Ascending aorta (tissue), 2 donors: Measurements from ENCODE around the gene CD72. TPM values are rescaled to one million over a fixed set of nuclear protein-coding genes. Genes with fewer than 3 reads are reported as not detected.

Experiments
- DNase-seq, 2 donors: peaks; one replicate each; pipeline ENCODE4 v3.0.0-alpha.2; 2019; ENCODE audit warnings: low spot score in 2 of 2
- H3K27ac ChIP-seq, 2 donors: fragments of 200-600 bp; sonication (generic); one replicate each; pipeline ENCODE4 v1.5.1; 2016 to 2017; ENCODE audit warnings: mild to moderate bottlenecking in 1 of 2
- H3K27me3 ChIP-seq: fragments of 200-600 bp; sonication (generic); one replicate; pipeline ENCODE4 v1.5.1; 2017
- H3K36me3 ChIP-seq, 2 donors: fragments of 200-600 bp; sonication (generic); one replicate each; pipeline ENCODE4 v1.5.1; 2016
- H3K4me1 ChIP-seq, 2 donors: fragments of 200-600 bp; sonication (generic); one replicate each; pipeline ENCODE4 v1.5.1; 2016 to 2017; ENCODE audit warnings: mild to moderate bottlenecking in 1 of 2
- H3K4me3 ChIP-seq, 2 donors: fragments of 200-600 bp; sonication (generic); one replicate each; pipeline ENCODE4 v1.5.1; 2016 to 2017; ENCODE audit warnings: mild to moderate bottlenecking in 1 of 2
- H3K9me3 ChIP-seq, 2 donors: fragments of 200-600 bp; sonication (generic); one replicate each; pipeline ENCODE4 v1.5.1; 2016
- CTCF ChIP-seq, 3 experiments: fragments of 200-600 bp in 2 of 3; fragments of 450-650 bp in 1 of 3; sonication (generic) in 2 of 3; IDR thresholded peaks; one replicate each; pipeline ENCODE4 v1.5.1; 2016 to 2019; ENCODE audit warnings: antibody characterized with exemption in 3 of 3, mild to moderate bottlenecking in 1 of 3, moderate library complexity in 1 of 3
- intact Hi-C: fragments of 100-400 bp; cut with DNase I; formaldehyde crosslinking; loops from one replicate; pipeline ENCODE4 v1.15.1; 2023
- total RNA-seq: library from RNA; depleted of rRNA; stranded (reverse); fragments of >200 nt; gene quantifications from one replicate; pipeline ENCODE4 v1.1.0, GENCODE V29; 2016

CD72 gene
- total RNA-seq: not detected

- Histone ChIP-seq H3K4me3 (peak within 1 kb of the TSS; percentile 43 to 65), H3K36me3 (no peaks in the 10 kb centered on the region), H3K27ac (peak within 1 kb of the TSS in 1 of 2 donors; percentile 42), H3K4me1 (no peaks in the 10 kb centered on the region), H3K9me3 (no peaks in the 10 kb centered on the region), H3K27me3 (no peaks in the 10 kb centered on the region)
- TF ChIP-seq CTCF (IDR thresholded peaks at IDR 0.05): no peak
- DNase-seq: peak in 1 of 2 donors; percentile 64
- intact Hi-C loops: no loop called here
Observed at GRCh38 chr9:35618325-35618727, at the start of gene CD72. Gene CD72 (minus strand): TSS chr9:35618413. CDS start chr9:35618303, 110 bp downstream.

DNA sequence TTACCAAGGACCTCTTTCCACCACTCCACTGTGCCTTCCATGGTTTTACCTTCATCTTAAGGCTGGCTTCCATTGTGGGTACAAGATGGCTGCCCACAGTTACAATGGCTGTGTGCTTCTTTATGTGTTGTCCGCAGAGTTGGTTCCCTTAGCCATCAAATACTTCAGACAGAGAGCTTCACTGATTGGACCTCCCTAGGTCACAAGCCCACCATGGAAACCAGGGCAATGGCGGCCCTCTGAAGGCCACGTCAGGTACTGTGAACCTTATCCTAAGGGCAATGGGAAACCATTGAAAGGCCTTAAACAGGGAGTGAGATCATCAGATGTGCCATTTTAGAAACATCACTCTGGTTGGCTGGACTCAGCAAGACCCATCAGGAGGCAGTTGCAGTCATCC, 49.7 kb upstream of the CD72 start:
- Histone ChIP-seq H3K4me1 (peaks cover 5 to 10% of the 10 kb centered on the region in 2 donors), H3K27ac (no peak overlapping the region), H3K27me3 (no peaks in the 10 kb centered on the region), H3K4me3 (no peak overlapping the region), H3K9me3 (no peaks in the 10 kb centered on the region), H3K36me3 (no peaks in the 10 kb centered on the region)
- DNase-seq: no peak
- no peak for TF ChIP-seq CTCF (IDR thresholded peaks at IDR 0.05)
- intact Hi-C loops: no loop called here

- no peak for DNase-seq
- Histone ChIP-seq H3K36me3 (peaks cover 0 to 7% of the 10 kb centered on the region in 2 donors), H3K27me3 (no peaks in the 10 kb centered on the region), H3K4me3 (no peak overlapping the region), H3K27ac (no peak overlapping the region), H3K4me1 (peaks cover 10 to 13% of the 10 kb centered on the region in 2 donors), H3K9me3 (no peaks in the 10 kb centered on the region)
- no peak for TF ChIP-seq CTCF (IDR thresholded peaks at IDR 0.05)
- intact Hi-C loops: no loop called here
Observed at GRCh38 chr9:35666549-35666948, 48.3 kb upstream of the CD72 start.

DNA sequence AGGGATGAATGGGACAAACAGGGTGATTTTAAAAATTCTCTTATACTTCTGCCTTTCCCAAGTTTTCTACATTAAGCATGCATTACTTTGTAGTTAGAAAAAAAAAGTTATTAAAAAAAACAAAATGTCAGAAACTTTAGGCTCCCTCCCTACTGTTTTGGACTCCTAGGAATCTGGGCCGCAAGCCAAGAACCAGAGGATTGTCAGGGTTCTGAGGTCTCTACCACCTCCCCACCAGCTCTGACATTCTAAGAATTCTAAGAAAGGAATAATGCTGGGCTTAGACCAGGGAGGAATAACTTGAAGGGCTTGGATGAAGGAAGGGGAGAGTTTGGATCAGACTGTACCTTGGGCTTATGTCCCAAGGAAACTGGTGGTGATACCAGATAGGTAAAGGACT, 47.8 kb upstream of the CD72 start:
- Histone ChIP-seq H3K36me3 (peaks cover 0 to 11% of the 10 kb centered on the region in 2 donors), H3K9me3 (no peaks in the 10 kb centered on the region), H3K4me1 (peaks cover 10 to 16% of the 10 kb centered on the region in 2 donors), H3K4me3 (no peak overlapping the region), H3K27me3 (no peaks in the 10 kb centered on the region), H3K27ac (no peak overlapping the region)
- TF ChIP-seq CTCF (IDR thresholded peaks at IDR 0.05): no peak
- no peak for DNase-seq
- intact Hi-C loops: no loop called here

- Histone ChIP-seq H3K9me3 (no peaks in the 10 kb centered on the region), H3K4me3 (peak overlapping the region; percentile 58 to 69), H3K4me1 (peaks cover 12 to 22% of the 10 kb centered on the region in 2 donors), H3K27ac (peak overlapping the region; percentile 97 to 100), H3K36me3 (peaks cover 1 to 17% of the 10 kb centered on the region in 2 donors), H3K27me3 (no peaks in the 10 kb centered on the region)
- TF ChIP-seq CTCF (IDR thresholded peaks at IDR 0.05): no peak
- DNase-seq: no peak
- intact Hi-C loops: loop anchor here (2.0 kb wide), 1 partner anchor 15 kb away; no protein-coding TSS in a partner anchor
Observed at GRCh38 chr9:35665471-35665818, 47.2 kb upstream of the CD72 start.
